ENCODE measurements around the gene CD93.

Gene CD93

DNA sequence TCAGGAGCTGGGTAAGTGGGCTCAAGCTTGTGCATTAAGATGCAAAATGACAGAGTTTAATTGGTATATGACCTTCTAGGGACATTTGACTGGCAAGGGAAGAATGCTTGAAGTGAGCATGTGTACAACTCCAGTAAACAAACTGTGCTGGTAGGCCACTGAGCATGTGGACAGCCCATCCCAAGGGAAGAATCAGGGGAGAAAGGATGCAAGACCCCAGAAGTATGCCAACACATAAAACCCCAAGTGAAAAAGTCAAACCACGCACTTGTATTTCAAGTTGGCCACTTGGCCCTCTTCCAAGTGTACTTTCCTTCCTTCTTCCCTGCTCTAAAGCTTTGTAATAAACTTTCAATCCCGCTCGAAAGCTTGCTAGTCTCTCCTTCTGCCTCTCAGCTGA lies 26.3 kb downstream of the CD93 start:
- no peaks in the 10 kb centered on the region for H3K9me2 ChIP-seq (replicated peaks; ENCODE audit: low read depth, low read length)
- H3K4me2 ChIP-seq (ENCODE audit: low read depth, low read length, poor library complexity, severe bottlenecking): no peak overlapping the region
- no peaks in the 10 kb centered on the region for H3F3A ChIP-seq (ENCODE audit: low read depth)
- H3K9me3 ChIP-seq (ENCODE audit: insufficient read depth, low read depth, low read length): no peaks in the 10 kb centered on the region
- H4K20me1 ChIP-seq (ENCODE audit: insufficient read depth, low read length, poor library complexity, severe bottlenecking): no peaks in the 10 kb centered on the region
- TF ChIP-seq EZH2phosphoT487 (IDR thresholded peaks at IDR 0.05; ENCODE audit: borderline replicate concordance): no peak
- TF ChIP-seq, protein P1, sequence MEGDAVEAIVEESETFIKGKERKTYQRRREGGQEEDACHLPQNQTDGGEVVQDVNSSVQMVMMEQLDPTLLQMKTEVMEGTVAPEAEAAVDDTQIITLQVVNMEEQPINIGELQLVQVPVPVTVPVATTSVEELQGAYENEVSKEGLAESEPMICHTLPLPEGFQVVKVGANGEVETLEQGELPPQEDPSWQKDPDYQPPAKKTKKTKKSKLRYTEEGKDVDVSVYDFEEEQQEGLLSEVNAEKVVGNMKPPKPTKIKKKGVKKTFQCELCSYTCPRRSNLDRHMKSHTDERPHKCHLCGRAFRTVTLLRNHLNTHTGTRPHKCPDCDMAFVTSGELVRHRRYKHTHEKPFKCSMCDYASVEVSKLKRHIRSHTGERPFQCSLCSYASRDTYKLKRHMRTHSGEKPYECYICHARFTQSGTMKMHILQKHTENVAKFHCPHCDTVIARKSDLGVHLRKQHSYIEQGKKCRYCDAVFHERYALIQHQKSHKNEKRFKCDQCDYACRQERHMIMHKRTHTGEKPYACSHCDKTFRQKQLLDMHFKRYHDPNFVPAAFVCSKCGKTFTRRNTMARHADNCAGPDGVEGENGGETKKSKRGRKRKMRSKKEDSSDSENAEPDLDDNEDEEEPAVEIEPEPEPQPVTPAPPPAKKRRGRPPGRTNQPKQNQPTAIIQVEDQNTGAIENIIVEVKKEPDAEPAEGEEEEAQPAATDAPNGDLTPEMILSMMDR (conservative IDR thresholded peaks at IDR 0.05; ENCODE audit: low read length): no peak
- H3K9ac ChIP-seq (ENCODE audit: low read depth, low read length, poor library complexity, severe bottlenecking): no peak overlapping the region
- H3K36me3 ChIP-seq (ENCODE audit: insufficient read depth, low read length): no peaks in the 10 kb centered on the region
- no peaks in the 10 kb centered on the region for H3K27me3 ChIP-seq (ENCODE audit: insufficient read depth, low read length, poor library complexity, severe bottlenecking)
- peaks cover 7% of the 10 kb centered on the region for H3K4me1 ChIP-seq (ENCODE audit: insufficient read depth, low read length, poor library complexity, severe bottlenecking)
- no peak overlapping the region for H2AFZ ChIP-seq (ENCODE audit: low read length)
- H3K79me2 ChIP-seq (ENCODE audit: insufficient read depth, low read length): no peaks in the 10 kb centered on the region
- H3K4me3 ChIP-seq (ENCODE audit: low read length, poor library complexity, severe bottlenecking): no peak overlapping the region

DNA sequence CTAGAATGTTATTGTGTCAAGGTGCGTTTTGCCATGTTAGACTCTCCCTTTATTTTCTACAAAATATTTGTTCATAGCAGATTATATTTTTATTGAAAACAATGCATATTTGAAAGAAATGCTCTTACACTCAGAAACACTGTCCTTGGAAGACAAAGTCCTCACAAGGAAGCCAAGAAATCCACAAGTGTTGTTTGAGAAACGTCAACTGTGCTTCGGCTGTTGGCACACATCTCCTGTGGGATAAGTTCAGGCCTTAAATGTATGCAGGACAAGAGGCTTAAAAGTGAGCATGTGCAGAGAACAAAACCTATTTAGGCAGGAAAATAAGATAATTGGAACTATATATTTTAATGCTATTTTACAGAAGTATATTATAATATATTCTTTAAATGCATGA lies 27.1 kb downstream of the CD93 start:
- Histone ChIP-seq H3K27me3 (ENCODE audit: insufficient read depth, low read length, poor library complexity, severe bottlenecking) (no peaks in the 10 kb centered on the region), H3K9me2 (replicated peaks; ENCODE audit: low read depth, low read length) (no peaks in the 10 kb centered on the region), H3K4me2 (ENCODE audit: low read depth, low read length, poor library complexity, severe bottlenecking) (no peak overlapping the region), H4K20me1 (ENCODE audit: insufficient read depth, low read length, poor library complexity, severe bottlenecking) (no peaks in the 10 kb centered on the region), H3K4me3 (ENCODE audit: low read length, poor library complexity, severe bottlenecking) (no peak overlapping the region), H3K4me1 (ENCODE audit: insufficient read depth, low read length, poor library complexity, severe bottlenecking) (peaks cover 7% of the 10 kb centered on the region), H3K9ac (ENCODE audit: low read depth, low read length, poor library complexity, severe bottlenecking) (no peak overlapping the region), H2AFZ (ENCODE audit: low read length) (no peak overlapping the region), H3K9me3 (ENCODE audit: insufficient read depth, low read depth, low read length) (no peaks in the 10 kb centered on the region), H3K79me2 (ENCODE audit: insufficient read depth, low read length) (no peaks in the 10 kb centered on the region), H3F3A (ENCODE audit: low read depth) (no peaks in the 10 kb centered on the region), H3K36me3 (ENCODE audit: insufficient read depth, low read length) (no peaks in the 10 kb centered on the region)
- no peak for TF ChIP-seq EZH2phosphoT487 (IDR thresholded peaks at IDR 0.05; ENCODE audit: borderline replicate concordance)
- TF ChIP-seq, protein P1 (conservative IDR thresholded peaks at IDR 0.05; ENCODE audit: low read length): no peak

DNA sequence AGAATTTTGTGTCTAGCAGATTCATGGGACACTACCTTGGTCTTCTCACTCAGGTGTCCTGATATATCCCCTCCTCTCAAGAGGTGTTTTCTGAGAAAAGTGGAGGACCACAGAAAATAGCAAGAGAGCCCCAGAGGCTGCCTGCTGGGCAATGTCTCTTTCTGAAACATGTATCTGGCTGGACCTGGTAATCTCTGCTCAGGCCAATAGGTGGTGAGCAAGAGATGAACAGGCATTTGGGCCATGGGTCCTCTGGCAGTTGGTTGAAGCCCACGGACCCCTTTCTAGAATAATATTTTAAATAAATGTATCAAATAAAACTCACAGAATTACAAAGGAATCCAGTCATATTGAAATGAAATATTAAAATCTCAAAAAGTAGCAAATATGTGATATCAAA lies 27.9 kb downstream of the CD93 start:
- H3K4me2 ChIP-seq (ENCODE audit: low read depth, low read length, poor library complexity, severe bottlenecking): no peak overlapping the region
- no peaks in the 10 kb centered on the region for H3K27me3 ChIP-seq (ENCODE audit: insufficient read depth, low read length, poor library complexity, severe bottlenecking)
- no peaks in the 10 kb centered on the region for H4K20me1 ChIP-seq (ENCODE audit: insufficient read depth, low read length, poor library complexity, severe bottlenecking)
- no peaks in the 10 kb centered on the region for H3K9me3 ChIP-seq (ENCODE audit: insufficient read depth, low read depth, low read length)
- H3F3A ChIP-seq (ENCODE audit: low read depth): no peaks in the 10 kb centered on the region
- H2AFZ ChIP-seq (ENCODE audit: low read length): no peak overlapping the region
- no peaks in the 10 kb centered on the region for H3K9me2 ChIP-seq (replicated peaks; ENCODE audit: low read depth, low read length)
- H3K4me3 ChIP-seq (ENCODE audit: low read length, poor library complexity, severe bottlenecking): no peak overlapping the region
- no peaks in the 10 kb centered on the region for H3K79me2 ChIP-seq (ENCODE audit: insufficient read depth, low read length)
- H3K4me1 ChIP-seq (ENCODE audit: insufficient read depth, low read length, poor library complexity, severe bottlenecking): peaks cover 7% of the 10 kb centered on the region
- no peak for TF ChIP-seq EZH2phosphoT487 (IDR thresholded peaks at IDR 0.05; ENCODE audit: borderline replicate concordance)
- TF ChIP-seq, protein P1 (conservative IDR thresholded peaks at IDR 0.05; ENCODE audit: low read length): peak; percentile 41
- H3K36me3 ChIP-seq (ENCODE audit: insufficient read depth, low read length): no peaks in the 10 kb centered on the region
- no peak overlapping the region for H3K9ac ChIP-seq (ENCODE audit: low read depth, low read length, poor library complexity, severe bottlenecking)

Data from Loucy (cell line).